Measurements from ENCODE around the gene KMT2A.

GRCh38 chr11:118572061-118572980, 136.0 kb downstream of the KMT2A start, which contains the start of gene ARCN1:
- TF ChIP-seq, protein P1, sequence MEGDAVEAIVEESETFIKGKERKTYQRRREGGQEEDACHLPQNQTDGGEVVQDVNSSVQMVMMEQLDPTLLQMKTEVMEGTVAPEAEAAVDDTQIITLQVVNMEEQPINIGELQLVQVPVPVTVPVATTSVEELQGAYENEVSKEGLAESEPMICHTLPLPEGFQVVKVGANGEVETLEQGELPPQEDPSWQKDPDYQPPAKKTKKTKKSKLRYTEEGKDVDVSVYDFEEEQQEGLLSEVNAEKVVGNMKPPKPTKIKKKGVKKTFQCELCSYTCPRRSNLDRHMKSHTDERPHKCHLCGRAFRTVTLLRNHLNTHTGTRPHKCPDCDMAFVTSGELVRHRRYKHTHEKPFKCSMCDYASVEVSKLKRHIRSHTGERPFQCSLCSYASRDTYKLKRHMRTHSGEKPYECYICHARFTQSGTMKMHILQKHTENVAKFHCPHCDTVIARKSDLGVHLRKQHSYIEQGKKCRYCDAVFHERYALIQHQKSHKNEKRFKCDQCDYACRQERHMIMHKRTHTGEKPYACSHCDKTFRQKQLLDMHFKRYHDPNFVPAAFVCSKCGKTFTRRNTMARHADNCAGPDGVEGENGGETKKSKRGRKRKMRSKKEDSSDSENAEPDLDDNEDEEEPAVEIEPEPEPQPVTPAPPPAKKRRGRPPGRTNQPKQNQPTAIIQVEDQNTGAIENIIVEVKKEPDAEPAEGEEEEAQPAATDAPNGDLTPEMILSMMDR (conservative IDR thresholded peaks at IDR 0.05; ENCODE audit: low read depth, low read length) = no peak
- TF ChIP-seq EZH2 (IDR thresholded peaks at IDR 0.05; ENCODE audit: borderline replicate concordance, low read depth, low read length, poor library complexity, severe bottlenecking) = no peak

All from A673 (cell line).